SK-N-SH (cell line): Measurements from ENCODE around the gene SNX15. TPM values are rescaled to one million over a fixed set of nuclear protein-coding genes. Genes with fewer than 3 reads are reported as not detected.
"Not testable (repeated sequence)": the region's sequence is repeated elsewhere in the genome, so short reads cannot be mapped to it uniquely, and the experiment has no call there.

Experiments used
- CTCF ChIA-PET: fragments of 300-600, 350-600 bp; formaldehyde crosslinking; extraction: SDS; loops from one replicate; lab custom pipeline; 2021; lab: Yijun Ruan, JAX
- POLR2A ChIA-PET: fragments of 350-600 bp; sonication (Branson Sonifier 250); formaldehyde crosslinking; extraction: SDS; loops from one replicate; lab custom pipeline; 2020; ENCODE audit warnings: antibody characterized with exemption, inconsistent platforms; lab: Yijun Ruan, JAX
- DNase-seq: peaks from one replicate; pipeline ENCODE4 v3.0.0; 2012
- H2AFZ ChIP-seq: fragments of 200-600 bp; sonication (generic); 2 replicates; pipeline ENCODE4 v1.8.1; 2016; ENCODE audit warnings: antibody characterized with exemption, mild to moderate bottlenecking, low read depth
- H3F3A ChIP-seq: fragments of 200-600 bp; sonication (generic); replicated peaks from 2 replicates; pipeline ENCODE3; 2016; ENCODE audit warnings: antibody characterized with exemption, mild to moderate bottlenecking; ENCODE audit not compliant: insufficient read depth
- H3K27ac ChIP-seq, 2 experiments: fragments of 200-500 bp in 1 of 2; fragments of 200-600 bp in 1 of 2; sonication (Bioruptor generic) in 1 of 2; sonication (generic), shearing (Covaris generic) in 1 of 2; 2 replicates each; pipeline versions ENCODE4 v1.5.1 to v1.6.1; 2014 to 2016; ENCODE audit warnings: low read depth in 2 of 2, inconsistent platforms in 1 of 2, low read length in 1 of 2, mild to moderate bottlenecking in 1 of 2, mixed read lengths in 1 of 2
- H3K27me3 ChIP-seq: fragments of 200-600 bp; sonication (generic), shearing (Covaris generic); 2 replicates; pipeline ENCODE4 v1.6.1; 2016; ENCODE audit warnings: mixed run types; ENCODE audit not compliant: insufficient read depth
- H3K36me3 ChIP-seq, 2 experiments: fragments of 200-500 bp in 1 of 2; fragments of 200-600 bp in 1 of 2; sonication (Bioruptor generic) in 1 of 2; sonication (generic) in 1 of 2; replicated peaks in 1 of 2; 2 replicates each; pipeline versions ENCODE3 to v1.5.1; 2014 to 2016; ENCODE audit warnings: low read length in 1 of 2, mild to moderate bottlenecking in 1 of 2; ENCODE audit not compliant: insufficient read depth in 2 of 2, control insufficient read depth in 1 of 2
- H3K4me1 ChIP-seq, 2 experiments: fragments of 200-500 bp in 1 of 2; fragments of 200-600 bp in 1 of 2; sonication (Bioruptor generic) in 1 of 2; sonication (generic), shearing (Covaris generic) in 1 of 2; 2 replicates each; pipeline versions ENCODE4 v1.5.1 to v1.6.1; 2014 to 2016; ENCODE audit warnings: low read depth in 1 of 2, low read length in 1 of 2, mixed run types in 1 of 2; ENCODE audit not compliant: insufficient read depth in 2 of 2, control insufficient read depth in 1 of 2
- H3K4me2 ChIP-seq: fragments of 200-600 bp; sonication (generic), shearing (Covaris generic); 2 replicates; pipeline ENCODE4 v1.6.1; 2017; ENCODE audit warnings: mixed run types
- H3K4me3 ChIP-seq, 2 experiments: fragments of 200-500 bp in 1 of 2; fragments of 200-600 bp in 1 of 2; sonication (Bioruptor generic) in 1 of 2; sonication (generic), shearing (Covaris generic) in 1 of 2; 2 replicates each; pipeline versions ENCODE4 v1.5.1 to v1.8.1; 2014 to 2016; ENCODE audit warnings: low read depth in 2 of 2, inconsistent platforms in 1 of 2, low read length in 1 of 2, mild to moderate bottlenecking in 1 of 2, mixed read lengths in 1 of 2, moderate library complexity in 1 of 2
- H3K79me2 ChIP-seq: fragments of 200-600 bp; sonication (generic); 2 replicates; pipeline ENCODE4 v1.8.1; 2017; ENCODE audit warnings: mild to moderate bottlenecking; ENCODE audit not compliant: insufficient read depth
- H3K9ac ChIP-seq: fragments of 200-600 bp; sonication (generic); 2 replicates; pipeline ENCODE4 v1.6.1; 2017; ENCODE audit warnings: mixed run types
- H3K9me2 ChIP-seq: fragments of 200-600 bp; sonication (generic); 2 replicates; pipeline ENCODE4 v1.6.1; 2017; ENCODE audit warnings: mixed run types
- H3K9me3 ChIP-seq: fragments of 200-600 bp; sonication (generic); 2 replicates; pipeline ENCODE4 v1.6.1; 2017; ENCODE audit warnings: mixed run types, mild to moderate bottlenecking, moderate library complexity
- H4K20me1 ChIP-seq: fragments of 200-600 bp; sonication (generic); 2 replicates; pipeline ENCODE4 v1.6.1; 2017; ENCODE audit warnings: mild to moderate bottlenecking, mixed run types; ENCODE audit not compliant: insufficient read depth
- CTCF ChIP-seq: fragments of 200-600 bp; sonication (generic); IDR thresholded peaks from 2 replicates; pipeline ENCODE4 v1.6.1; 2017; ENCODE audit warnings: antibody characterized with exemption, mild to moderate bottlenecking, moderate library complexity
- FOSL2 ChIP-seq: IDR thresholded peaks from 2 replicates; pipeline ENCODE4 v1.4.0; 2012; ENCODE audit warnings: low read depth, mild to moderate bottlenecking, moderate library complexity, borderline replicate concordance
- REST ChIP-seq: IDR thresholded peaks from 2 replicates; pipeline ENCODE4 v1.6.1; 2012; ENCODE audit warnings: mild to moderate bottlenecking, low read depth, low read length, moderate library complexity
- RXRA ChIP-seq: IDR thresholded peaks from 2 replicates; pipeline ENCODE4 v1.4.0; 2012; ENCODE audit warnings: low read depth, mild to moderate bottlenecking, borderline replicate concordance
- SMC3 ChIP-seq: IDR thresholded peaks from 2 replicates; pipeline ENCODE4 v1.6.1; 2012; ENCODE audit warnings: low read depth, low read length, improper control_type of control experiment
- TEAD4 ChIP-seq: IDR thresholded peaks from 2 replicates; pipeline ENCODE4 v1.4.0; 2012; ENCODE audit warnings: mild to moderate bottlenecking, borderline replicate concordance; ENCODE audit not compliant: insufficient read depth
- YY1 ChIP-seq: IDR thresholded peaks from 2 replicates; pipeline ENCODE4 v1.4.0; 2012; ENCODE audit warnings: low read depth, mild to moderate bottlenecking
- WGBS: methylation state at CpG from one replicate; pipeline ENCODE4 v1.1.6; 2017; ENCODE audit warnings: low lambda C conversion rate; 5-methylcytosine and 5-hydroxymethylcytosine counted together
- polyA plus RNA-seq, 3 experiments: library from polyadenylated mRNA; depleted of rRNA; stranded (reverse); fragments of >200 nt; gene quantifications; 2 replicates each; pipeline ENCODE4 v1.2.3, GENCODE V29; 2012

SNX15 gene
- polyA plus RNA-seq, 1 of the 3 experiments (the other 2 are of a cell fraction) = 17.2 TPM

GRCh38 chr11:65003282-65003681, 24.0 kb upstream of the SNX15 start:
- ChIA-PET CTCF (interaction anchor here (0.7 to 3.4 kb wide), 3 partner anchors 11 to 109 kb away, joined by 3 to 26 read pairs (median 3); partner anchors contain the start of gene ARL2), POLR2A (no interaction called here)
- H3K27me3 ChIP-seq = no peaks in the 10 kb centered on the region
- no peak overlapping the region for H3K4me2 ChIP-seq
- WGBS = 87% methylated on average over 7 of the region's 7 CpGs
- H3K9ac ChIP-seq = no peak overlapping the region
- TF ChIP-seq FOSL2 (no peak), REST (peak; percentile 96)
- H3K36me3 ChIP-seq = no peaks in the 10 kb centered on the region
- no peak overlapping the region for H3K4me3 ChIP-seq
- no peak overlapping the region for H2AFZ ChIP-seq
- H3K4me1 ChIP-seq = peaks cover 0 to 5% of the 10 kb centered on the region in 2 experiments; a peak in 1 of 4 replicates
- H3K79me2 ChIP-seq = no peaks in the 10 kb centered on the region
- no peak overlapping the region for H3K27ac ChIP-seq
- no peaks in the 10 kb centered on the region for H4K20me1 ChIP-seq
- H3K9me2 ChIP-seq = no peaks in the 10 kb centered on the region
- H3K9me3 ChIP-seq = no peaks in the 10 kb centered on the region
- H3F3A ChIP-seq = no peaks in the 10 kb centered on the region
- no peak for DNase-seq

- H3K36me3 ChIP-seq, H3K4me2 ChIP-seq, DNase-seq, H3K4me1 ChIP-seq, H3K9me3 ChIP-seq, H3K27ac ChIP-seq, H3K9ac ChIP-seq, H3K9me2 ChIP-seq, H3K79me2 ChIP-seq, H3F3A ChIP-seq, H3K4me3 ChIP-seq, H2AFZ ChIP-seq, H4K20me1 ChIP-seq, H3K27me3 ChIP-seq: not testable (repeated sequence)
- WGBS = 23% methylated on average over 3 of the region's 3 CpGs
- CTCF ChIA-PET = interaction anchor here (0.7 to 3.4 kb wide), 3 partner anchors 9 to 15 kb away, joined by 3 to 26 read pairs (median 4); partner anchors contain the start of gene ARL2
- POLR2A ChIA-PET = interaction anchor here (1.0 kb wide), 1 partner anchor 9 kb away, joined by 3 read pairs; no protein-coding TSS in a partner anchor
These were observed 23.3 kb upstream of the SNX15 start for GRCh38 chr11:65003968-65004367.

GRCh38 chr11:65008016-65008415, 19.2 kb upstream of the SNX15 start:
- peaks cover 3% of the 10 kb centered on the region for H3F3A ChIP-seq
- no peaks in the 10 kb centered on the region for H3K9me2 ChIP-seq
- 89% methylated on average over 4 of the region's 7 CpGs for WGBS
- ChIA-PET POLR2A (no interaction called here), CTCF (interaction anchor here (0.7 to 1.8 kb wide), 2 partner anchors 11 to 120 kb away, joined by 3 to 7 read pairs; partner anchors contain the start of gene BATF2)
- no peaks in the 10 kb centered on the region for H4K20me1 ChIP-seq
- no peaks in the 10 kb centered on the region for H3K9me3 ChIP-seq
- no peak overlapping the region for H3K27ac ChIP-seq
- no peak overlapping the region for H3K4me3 ChIP-seq
- H3K4me1 ChIP-seq = peaks cover 1 to 6% of the 10 kb centered on the region in 2 experiments; a peak in 1 of 4 replicates
- H3K9ac ChIP-seq = no peak overlapping the region
- H2AFZ ChIP-seq = peak overlapping the region; percentile 52; the same call in 1 of the 2 replicates
- DNase-seq = no peak
- no peaks in the 10 kb centered on the region for H3K27me3 ChIP-seq
- no peaks in the 10 kb centered on the region for H3K36me3 ChIP-seq
- no peak overlapping the region for H3K4me2 ChIP-seq
- no peak for TF ChIP-seq REST
- no peak for TF ChIP-seq SMC3
- TF ChIP-seq FOSL2 = no peak
- TF ChIP-seq YY1 = no peak
- TF ChIP-seq RXRA = no peak
- no peak for TF ChIP-seq TEAD4
- no peak for TF ChIP-seq CTCF
- H3K79me2 ChIP-seq = no peaks in the 10 kb centered on the region
